Lower leg skin (tissue), 3 donors: ENCODE results near the gene NUDT22.

Experiments used
- POLR2A ChIP-seq, 2 donors: fragments of 450-650 bp; IDR thresholded peaks; one replicate each; pipeline ENCODE4 v1.6.1; 2016 to 2017; ENCODE audit warnings: antibody characterized with exemption in 2 of 2, mild to moderate bottlenecking in 1 of 2, moderate library complexity in 1 of 2
- TF ChIP-seq, protein P1 (sequence below), 3 donors: fragments of 450-650 bp; IDR thresholded peaks; one replicate each; pipeline ENCODE4 v1.5.1; 2016; ENCODE audit warnings: antibody characterized with exemption in 3 of 3, mild to moderate bottlenecking in 3 of 3, moderate library complexity in 2 of 3

DNA sequence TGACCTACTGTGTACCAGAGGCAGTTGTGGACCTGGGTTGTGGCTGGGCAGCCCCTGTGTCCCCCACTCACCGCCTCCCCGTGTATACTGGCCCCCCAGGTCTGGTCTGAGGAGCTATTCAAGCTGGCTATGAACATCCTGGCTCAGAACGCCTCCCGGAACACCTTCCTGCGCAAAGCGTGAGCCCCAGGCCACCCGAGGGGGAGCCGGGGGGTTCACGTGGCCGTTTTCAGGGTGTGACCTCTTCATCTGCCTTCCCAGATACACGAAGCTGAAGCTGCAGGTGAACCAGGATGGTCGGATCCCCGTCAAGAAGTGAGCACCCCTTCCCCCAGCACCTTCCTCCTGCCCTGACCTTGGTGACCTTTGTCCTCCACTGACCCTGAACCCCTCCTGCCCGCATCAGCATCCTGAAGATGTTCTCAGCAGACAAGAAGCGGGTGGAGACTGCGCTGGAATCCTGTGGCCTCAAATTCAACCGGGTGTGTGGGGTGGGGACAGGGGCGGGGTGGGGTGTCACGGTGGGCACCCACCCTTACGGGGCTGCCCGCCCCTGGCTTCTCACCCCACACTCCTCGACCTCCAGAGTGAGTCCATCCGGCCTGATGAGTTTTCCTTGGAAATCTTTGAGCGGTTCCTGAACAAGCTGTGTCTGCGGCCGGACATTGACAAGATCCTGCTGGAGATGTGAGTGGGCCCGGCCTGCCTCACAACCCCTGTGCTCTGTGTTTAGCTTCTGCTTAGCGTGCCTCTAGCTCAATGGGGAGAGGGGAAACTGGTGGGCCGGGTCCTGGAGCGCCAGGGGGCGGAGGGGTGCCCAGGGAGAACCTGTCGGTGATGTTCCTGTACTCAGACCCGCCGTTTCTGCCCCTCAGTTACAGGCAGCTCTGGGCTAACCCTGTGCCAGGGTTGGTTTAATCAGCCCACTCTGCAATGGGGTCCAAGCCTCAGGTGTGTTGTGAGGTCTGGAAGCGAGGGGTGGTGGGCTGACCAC, 29.4 kb downstream of the NUDT22 start:
- TF ChIP-seq, protein P1, sequence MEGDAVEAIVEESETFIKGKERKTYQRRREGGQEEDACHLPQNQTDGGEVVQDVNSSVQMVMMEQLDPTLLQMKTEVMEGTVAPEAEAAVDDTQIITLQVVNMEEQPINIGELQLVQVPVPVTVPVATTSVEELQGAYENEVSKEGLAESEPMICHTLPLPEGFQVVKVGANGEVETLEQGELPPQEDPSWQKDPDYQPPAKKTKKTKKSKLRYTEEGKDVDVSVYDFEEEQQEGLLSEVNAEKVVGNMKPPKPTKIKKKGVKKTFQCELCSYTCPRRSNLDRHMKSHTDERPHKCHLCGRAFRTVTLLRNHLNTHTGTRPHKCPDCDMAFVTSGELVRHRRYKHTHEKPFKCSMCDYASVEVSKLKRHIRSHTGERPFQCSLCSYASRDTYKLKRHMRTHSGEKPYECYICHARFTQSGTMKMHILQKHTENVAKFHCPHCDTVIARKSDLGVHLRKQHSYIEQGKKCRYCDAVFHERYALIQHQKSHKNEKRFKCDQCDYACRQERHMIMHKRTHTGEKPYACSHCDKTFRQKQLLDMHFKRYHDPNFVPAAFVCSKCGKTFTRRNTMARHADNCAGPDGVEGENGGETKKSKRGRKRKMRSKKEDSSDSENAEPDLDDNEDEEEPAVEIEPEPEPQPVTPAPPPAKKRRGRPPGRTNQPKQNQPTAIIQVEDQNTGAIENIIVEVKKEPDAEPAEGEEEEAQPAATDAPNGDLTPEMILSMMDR (IDR thresholded peaks at IDR 0.05): no peak
- TF ChIP-seq POLR2A (IDR thresholded peaks at IDR 0.05): no peak
